ENCODE data around the gene POC5.

Gene POC5

DNA sequence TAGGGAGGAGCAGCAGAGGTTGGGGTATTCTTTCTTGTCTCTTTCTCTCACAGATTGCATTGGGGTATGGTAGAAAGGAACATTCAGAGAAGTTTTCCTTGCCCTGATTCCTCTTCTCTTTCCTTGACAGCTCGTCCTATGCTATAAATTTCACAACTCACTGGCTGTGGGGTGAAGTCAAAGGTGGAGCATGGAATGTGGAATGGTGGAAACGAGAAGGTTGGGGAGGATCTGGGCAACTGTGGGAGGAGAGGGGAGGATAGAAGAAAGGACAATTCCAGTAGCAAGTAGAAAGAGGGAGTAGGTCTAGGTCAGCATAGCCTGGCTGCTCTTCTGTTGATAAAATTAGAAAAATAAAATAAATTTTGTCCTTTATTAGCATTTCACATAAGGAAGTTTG is 39.0 kb upstream of the POC5 start:
- H3K4me3 ChIP-seq (ENCODE audit: insufficient read depth, low read length, poor library complexity, severe bottlenecking), result no peak overlapping the region
- H3F3A ChIP-seq (ENCODE audit: insufficient read depth), result no peaks in the 10 kb centered on the region
- H2AFZ ChIP-seq (ENCODE audit: low read depth, low read length, severe bottlenecking), result no peak overlapping the region
- no peaks in the 10 kb centered on the region for H3K9me2 ChIP-seq (replicated peaks; ENCODE audit: insufficient read depth, low read length)
- H3K9me3 ChIP-seq (ENCODE audit: insufficient read depth, low read length), result no peaks in the 10 kb centered on the region
- H3K27me3 ChIP-seq (ENCODE audit: low read length), result no peaks in the 10 kb centered on the region
- no peak overlapping the region for H3K27ac ChIP-seq (ENCODE audit: low read depth, low read length)
- no peak for TF ChIP-seq EZH2phosphoT487 (conservative IDR thresholded peaks at IDR 0.05; ENCODE audit: low read length)
- TF ChIP-seq, protein P1, sequence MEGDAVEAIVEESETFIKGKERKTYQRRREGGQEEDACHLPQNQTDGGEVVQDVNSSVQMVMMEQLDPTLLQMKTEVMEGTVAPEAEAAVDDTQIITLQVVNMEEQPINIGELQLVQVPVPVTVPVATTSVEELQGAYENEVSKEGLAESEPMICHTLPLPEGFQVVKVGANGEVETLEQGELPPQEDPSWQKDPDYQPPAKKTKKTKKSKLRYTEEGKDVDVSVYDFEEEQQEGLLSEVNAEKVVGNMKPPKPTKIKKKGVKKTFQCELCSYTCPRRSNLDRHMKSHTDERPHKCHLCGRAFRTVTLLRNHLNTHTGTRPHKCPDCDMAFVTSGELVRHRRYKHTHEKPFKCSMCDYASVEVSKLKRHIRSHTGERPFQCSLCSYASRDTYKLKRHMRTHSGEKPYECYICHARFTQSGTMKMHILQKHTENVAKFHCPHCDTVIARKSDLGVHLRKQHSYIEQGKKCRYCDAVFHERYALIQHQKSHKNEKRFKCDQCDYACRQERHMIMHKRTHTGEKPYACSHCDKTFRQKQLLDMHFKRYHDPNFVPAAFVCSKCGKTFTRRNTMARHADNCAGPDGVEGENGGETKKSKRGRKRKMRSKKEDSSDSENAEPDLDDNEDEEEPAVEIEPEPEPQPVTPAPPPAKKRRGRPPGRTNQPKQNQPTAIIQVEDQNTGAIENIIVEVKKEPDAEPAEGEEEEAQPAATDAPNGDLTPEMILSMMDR (IDR thresholded peaks at IDR 0.05; ENCODE audit: insufficient read depth, low read length, poor library complexity, severe bottlenecking), result no peak
- no peaks in the 10 kb centered on the region for H3K79me2 ChIP-seq (ENCODE audit: insufficient read depth, low read length)
- H4K20me1 ChIP-seq (ENCODE audit: low read depth, low read length), result no peaks in the 10 kb centered on the region
- no peak overlapping the region for H3K4me2 ChIP-seq (ENCODE audit: low read depth, low read length, poor library complexity, severe bottlenecking)
- H3K36me3 ChIP-seq (ENCODE audit: low read length), result no peaks in the 10 kb centered on the region
- no peak overlapping the region for H3K9ac ChIP-seq (ENCODE audit: low read length)

DNA sequence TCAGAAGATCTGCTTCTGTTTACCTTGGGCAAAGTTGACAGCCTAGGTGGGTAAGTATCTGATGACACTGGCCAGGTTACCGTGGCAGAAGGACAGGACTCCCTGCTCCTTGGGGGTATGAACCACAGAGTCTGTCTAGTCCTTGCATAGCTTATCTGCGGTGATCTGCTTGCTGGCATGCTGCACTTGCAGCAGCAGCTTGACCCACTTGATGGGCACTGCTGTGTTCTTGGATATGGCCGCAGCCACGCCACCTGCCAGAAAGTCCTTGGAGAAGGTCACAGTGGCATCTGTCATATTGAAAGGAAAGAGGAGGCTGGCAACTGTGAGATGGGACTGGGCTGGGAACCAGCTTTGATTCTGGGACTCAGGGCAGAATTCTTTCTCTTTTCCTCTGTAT is 35.9 kb upstream of the POC5 start:
- TF ChIP-seq, protein P1 (IDR thresholded peaks at IDR 0.05; ENCODE audit: insufficient read depth, low read length, poor library complexity, severe bottlenecking), result no peak
- no peak for TF ChIP-seq EZH2phosphoT487 (conservative IDR thresholded peaks at IDR 0.05; ENCODE audit: low read length)
- Histone ChIP-seq H3K9ac (ENCODE audit: low read length) (no peak overlapping the region), H3K27ac (ENCODE audit: low read depth, low read length) (no peak overlapping the region), H3K9me2 (replicated peaks; ENCODE audit: insufficient read depth, low read length) (no peaks in the 10 kb centered on the region), H2AFZ (ENCODE audit: low read depth, low read length, severe bottlenecking) (no peak overlapping the region), H3K79me2 (ENCODE audit: insufficient read depth, low read length) (no peaks in the 10 kb centered on the region), H3K27me3 (ENCODE audit: low read length) (no peaks in the 10 kb centered on the region), H3K4me2 (ENCODE audit: low read depth, low read length, poor library complexity, severe bottlenecking) (no peak overlapping the region), H4K20me1 (ENCODE audit: low read depth, low read length) (no peaks in the 10 kb centered on the region), H3K36me3 (ENCODE audit: low read length) (no peaks in the 10 kb centered on the region), H3F3A (ENCODE audit: insufficient read depth) (no peaks in the 10 kb centered on the region), H3K9me3 (ENCODE audit: insufficient read depth, low read length) (no peaks in the 10 kb centered on the region), H3K4me3 (ENCODE audit: insufficient read depth, low read length, poor library complexity, severe bottlenecking) (no peak overlapping the region)

DNA sequence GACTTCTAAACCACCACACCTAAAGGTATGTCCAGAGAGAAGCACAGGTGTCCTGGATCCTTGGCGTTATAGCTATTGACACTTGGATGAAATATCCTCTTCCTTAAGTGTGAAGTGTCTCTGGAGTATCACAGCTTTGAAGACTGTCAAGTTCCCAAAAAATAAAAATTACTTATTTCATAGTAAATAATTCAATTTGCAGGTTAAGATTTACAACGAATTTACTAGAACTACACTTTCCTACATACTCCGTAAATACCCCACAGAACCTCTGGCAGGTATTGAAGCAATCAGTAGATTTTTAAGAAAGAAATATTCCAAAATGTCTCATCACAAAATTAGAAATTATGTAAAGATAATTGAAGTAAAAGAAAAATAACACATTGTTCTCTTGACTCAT is 27.1 kb upstream of the POC5 start:
- Histone ChIP-seq H3K79me2 (ENCODE audit: insufficient read depth, low read length) (no peaks in the 10 kb centered on the region), H2AFZ (ENCODE audit: low read depth, low read length, severe bottlenecking) (no peak overlapping the region), H3K27me3 (ENCODE audit: low read length) (no peaks in the 10 kb centered on the region), H3K9ac (ENCODE audit: low read length) (no peak overlapping the region), H3K36me3 (ENCODE audit: low read length) (no peaks in the 10 kb centered on the region), H3K27ac (ENCODE audit: low read depth, low read length) (no peak overlapping the region), H4K20me1 (ENCODE audit: low read depth, low read length) (no peaks in the 10 kb centered on the region), H3F3A (ENCODE audit: insufficient read depth) (no peaks in the 10 kb centered on the region), H3K4me3 (ENCODE audit: insufficient read depth, low read length, poor library complexity, severe bottlenecking) (no peak overlapping the region), H3K9me2 (replicated peaks; ENCODE audit: insufficient read depth, low read length) (no peaks in the 10 kb centered on the region), H3K4me2 (ENCODE audit: low read depth, low read length, poor library complexity, severe bottlenecking) (no peak overlapping the region), H3K9me3 (ENCODE audit: insufficient read depth, low read length) (no peaks in the 10 kb centered on the region)
- TF ChIP-seq EZH2phosphoT487 (conservative IDR thresholded peaks at IDR 0.05; ENCODE audit: low read length), result no peak
- TF ChIP-seq, protein P1 (IDR thresholded peaks at IDR 0.05; ENCODE audit: insufficient read depth, low read length, poor library complexity, severe bottlenecking), result no peak

Data from SU-DHL-6 (cell line).